ENCODE measurements around the gene C6orf120.

Gene C6orf120

DNA sequence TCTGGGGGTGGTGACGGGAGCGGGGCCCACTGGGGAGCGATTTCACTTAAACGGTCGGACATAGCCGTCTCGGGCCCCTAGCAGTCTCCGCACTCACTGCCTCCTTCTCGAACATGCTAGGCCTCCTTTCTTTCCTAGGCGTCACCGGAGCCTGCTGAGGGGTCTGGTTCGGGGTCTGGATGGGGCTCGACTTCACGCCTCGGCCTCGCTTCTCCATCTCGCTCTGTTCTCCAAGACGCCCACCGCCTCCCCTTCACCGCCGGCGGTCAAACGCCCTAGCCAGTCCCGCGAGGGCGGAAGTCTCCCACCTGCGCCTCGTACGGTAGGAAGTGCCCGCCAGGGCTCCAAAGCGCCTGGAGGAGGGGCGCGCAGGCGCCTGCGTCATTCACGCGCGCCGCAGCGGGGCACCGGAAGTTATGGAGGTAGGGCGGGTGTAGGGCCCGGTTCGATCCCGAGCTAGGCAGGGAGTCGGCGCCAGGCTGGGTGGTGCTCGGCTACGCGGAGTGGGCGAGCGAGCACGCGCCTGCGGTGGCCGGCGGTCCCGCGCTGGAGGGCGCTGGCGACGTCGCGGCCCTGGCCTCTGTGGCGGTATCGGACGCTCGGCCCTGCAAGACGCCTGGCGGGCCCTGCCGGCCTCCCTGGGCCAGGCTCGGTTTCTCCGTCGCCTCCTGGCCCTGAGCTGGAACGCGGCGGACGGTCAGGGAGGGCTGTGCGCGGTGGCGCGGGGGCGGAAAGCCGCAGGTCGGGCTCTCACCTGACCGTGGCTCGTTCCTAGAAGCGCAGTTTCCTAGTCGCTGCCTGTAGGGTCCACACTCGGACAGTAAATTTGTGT lies 49.5 kb downstream of the C6orf120 start, which contains the start of the genes DYNLT2 and ERMARD:
Gene DYNLT2 (minus strand): TSS at position 331 of the 832 bp plus-strand sequence. CDS start 114 bp downstream, at position 217.
Gene ERMARD (plus strand): TSS at position 381 of the 832 bp plus-strand sequence. CDS start 36 bp downstream, at position 417.
- no peaks in the 10 kb centered on the region for H3K27me3 ChIP-seq (ENCODE audit: insufficient read depth, low read length)
- no peak for TF ChIP-seq CTCF (IDR thresholded peaks at IDR 0.05; ENCODE audit: low read length)

DNA sequence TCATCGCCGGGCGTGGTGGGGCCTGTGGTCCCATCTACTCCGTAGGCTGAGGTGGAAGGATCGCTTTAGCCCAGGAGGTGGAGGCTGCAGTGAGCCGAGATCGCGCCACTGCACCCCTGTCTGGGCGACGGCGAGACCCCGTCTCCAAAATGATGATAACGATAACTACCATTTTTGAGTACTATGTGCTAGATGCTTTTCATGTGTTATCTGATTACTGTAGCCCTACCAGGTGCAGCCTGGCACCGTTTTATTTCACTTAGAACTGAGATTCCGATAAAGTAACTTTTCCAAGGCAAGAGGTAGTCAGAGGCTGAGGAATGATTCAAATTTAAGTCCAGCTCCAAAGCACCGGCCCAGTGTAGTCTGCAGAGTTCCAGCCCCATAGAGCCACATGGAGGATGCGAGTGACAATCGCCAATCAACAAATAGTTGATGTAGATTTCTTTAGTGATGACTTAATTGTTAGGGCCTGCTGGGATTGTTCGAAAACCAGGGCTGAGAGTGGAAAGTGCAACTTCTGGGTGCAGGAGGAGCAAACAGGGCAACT lies 50.2 kb downstream of the C6orf120 start:
- H3K36me3 ChIP-seq (ENCODE audit: insufficient read depth, low read length): peaks cover 17% of the 10 kb centered on the region
- no peaks in the 10 kb centered on the region for H4K20me1 ChIP-seq (ENCODE audit: insufficient read depth, low read length)
- peaks cover 26% of the 10 kb centered on the region for H3K4me1 ChIP-seq (ENCODE audit: insufficient read depth, low read length, severe bottlenecking)
- H3F3A ChIP-seq (ENCODE audit: insufficient read depth, low read length): no peaks in the 10 kb centered on the region
- peak overlapping the region; percentile 97 for H3K4me2 ChIP-seq (ENCODE audit: low read length)
- peak overlapping the region; percentile 85 for H3K9ac ChIP-seq (ENCODE audit: low read length)
- no peaks in the 10 kb centered on the region for H3K9me2 ChIP-seq (ENCODE audit: low read depth, low read length)
- no peaks in the 10 kb centered on the region for H3K27me3 ChIP-seq (ENCODE audit: insufficient read depth, low read length)
- no peak overlapping the region for H2AFZ ChIP-seq (ENCODE audit: low read length)
- H3K4me3 ChIP-seq (ENCODE audit: low read depth, low read length, poor library complexity, severe bottlenecking): peak overlapping the region; percentile 78
- H3K79me2 ChIP-seq (ENCODE audit: insufficient read depth, low read length): peaks cover 9% of the 10 kb centered on the region
- peak overlapping the region; percentile 42 for H3K27ac ChIP-seq (ENCODE audit: low read depth, low read length, poor library complexity, severe bottlenecking)
- peaks cover 2% of the 10 kb centered on the region; the same call in 1 of the 2 replicates for H3K9me3 ChIP-seq (ENCODE audit: low read length)
- TF ChIP-seq EZH2 (IDR thresholded peaks at IDR 0.05; ENCODE audit: borderline replicate concordance, low read length) (no peak), CTCF (IDR thresholded peaks at IDR 0.05; ENCODE audit: low read length) (no peak)

More for the DNA sequence above, 49.5 kb downstream of the C6orf120 start, which contains the start of the genes DYNLT2 and ERMARD:
- peaks cover 26% of the 10 kb centered on the region for H3K4me1 ChIP-seq (ENCODE audit: insufficient read depth, low read length, severe bottlenecking)
- H3K4me3 ChIP-seq (ENCODE audit: low read depth, low read length, poor library complexity, severe bottlenecking): peak within 1 kb of the TSS; percentile 78
- peak within 1 kb of the TSS; percentile 97 for H3K4me2 ChIP-seq (ENCODE audit: low read length)
- H3K27ac ChIP-seq (ENCODE audit: low read depth, low read length, poor library complexity, severe bottlenecking): peak within 1 kb of the TSS; percentile 60
- H3K9ac ChIP-seq (ENCODE audit: low read length): peak within 1 kb of the TSS; percentile 85
- no peak within 1 kb of the TSS for H2AFZ ChIP-seq (ENCODE audit: low read length)
- H3F3A ChIP-seq (ENCODE audit: insufficient read depth, low read length): no peaks in the 10 kb centered on the region
- peaks cover 10% of the 10 kb centered on the region for H3K36me3 ChIP-seq (ENCODE audit: insufficient read depth, low read length)
- no peaks in the 10 kb centered on the region for H4K20me1 ChIP-seq (ENCODE audit: insufficient read depth, low read length)
- peaks cover 8% of the 10 kb centered on the region; the same call in 1 of the 2 replicates for H3K9me3 ChIP-seq (ENCODE audit: low read length)
- no peaks in the 10 kb centered on the region for H3K9me2 ChIP-seq (ENCODE audit: low read depth, low read length)
- peaks cover 9% of the 10 kb centered on the region for H3K79me2 ChIP-seq (ENCODE audit: insufficient read depth, low read length)

Measured in OCI-LY1 (cell line).